Measurements from ENCODE around the gene PAWR. TPM values are rescaled to one million over a fixed set of nuclear protein-coding genes. Genes with fewer than 3 reads are reported as not detected.

The PAWR gene
- total and polyA plus RNA-seq, 2 experiments from 2014 or later = 149 to 180 TPM

DNA sequence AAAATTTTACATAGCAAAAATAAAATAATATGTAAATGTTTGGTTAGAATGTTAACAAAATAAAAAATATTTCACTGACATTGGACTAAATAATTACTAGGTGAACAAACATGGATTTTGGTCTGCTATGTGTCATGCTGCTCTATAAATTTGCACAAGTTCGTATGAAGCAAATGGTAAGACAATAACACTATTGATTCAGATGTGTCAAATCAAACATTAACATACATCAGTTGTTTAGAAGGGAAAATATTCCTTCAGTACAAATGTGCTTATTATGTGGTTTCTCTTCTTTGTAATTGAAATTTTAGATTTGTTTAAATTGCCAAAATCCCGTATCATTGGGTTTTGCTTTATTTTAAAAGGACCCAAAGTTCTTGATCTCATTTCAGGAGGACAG is 46.9 kb downstream of the PAWR start (continued):
- TF ChIP-seq, protein P1, sequence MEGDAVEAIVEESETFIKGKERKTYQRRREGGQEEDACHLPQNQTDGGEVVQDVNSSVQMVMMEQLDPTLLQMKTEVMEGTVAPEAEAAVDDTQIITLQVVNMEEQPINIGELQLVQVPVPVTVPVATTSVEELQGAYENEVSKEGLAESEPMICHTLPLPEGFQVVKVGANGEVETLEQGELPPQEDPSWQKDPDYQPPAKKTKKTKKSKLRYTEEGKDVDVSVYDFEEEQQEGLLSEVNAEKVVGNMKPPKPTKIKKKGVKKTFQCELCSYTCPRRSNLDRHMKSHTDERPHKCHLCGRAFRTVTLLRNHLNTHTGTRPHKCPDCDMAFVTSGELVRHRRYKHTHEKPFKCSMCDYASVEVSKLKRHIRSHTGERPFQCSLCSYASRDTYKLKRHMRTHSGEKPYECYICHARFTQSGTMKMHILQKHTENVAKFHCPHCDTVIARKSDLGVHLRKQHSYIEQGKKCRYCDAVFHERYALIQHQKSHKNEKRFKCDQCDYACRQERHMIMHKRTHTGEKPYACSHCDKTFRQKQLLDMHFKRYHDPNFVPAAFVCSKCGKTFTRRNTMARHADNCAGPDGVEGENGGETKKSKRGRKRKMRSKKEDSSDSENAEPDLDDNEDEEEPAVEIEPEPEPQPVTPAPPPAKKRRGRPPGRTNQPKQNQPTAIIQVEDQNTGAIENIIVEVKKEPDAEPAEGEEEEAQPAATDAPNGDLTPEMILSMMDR (conservative IDR thresholded peaks at IDR 0.05; ENCODE audit: low read depth in 2 of 2) = no peak
- TF ChIP-seq EZH2 (IDR thresholded peaks at IDR 0.05; ENCODE audit: low read depth, unreplicated experiment) (no peak), CREB1 (CRISPR knock-in tag; IDR thresholded peaks at IDR 0.05; ENCODE audit: low read depth) (no peak)
- TF ChIP-seq, protein P2, sequence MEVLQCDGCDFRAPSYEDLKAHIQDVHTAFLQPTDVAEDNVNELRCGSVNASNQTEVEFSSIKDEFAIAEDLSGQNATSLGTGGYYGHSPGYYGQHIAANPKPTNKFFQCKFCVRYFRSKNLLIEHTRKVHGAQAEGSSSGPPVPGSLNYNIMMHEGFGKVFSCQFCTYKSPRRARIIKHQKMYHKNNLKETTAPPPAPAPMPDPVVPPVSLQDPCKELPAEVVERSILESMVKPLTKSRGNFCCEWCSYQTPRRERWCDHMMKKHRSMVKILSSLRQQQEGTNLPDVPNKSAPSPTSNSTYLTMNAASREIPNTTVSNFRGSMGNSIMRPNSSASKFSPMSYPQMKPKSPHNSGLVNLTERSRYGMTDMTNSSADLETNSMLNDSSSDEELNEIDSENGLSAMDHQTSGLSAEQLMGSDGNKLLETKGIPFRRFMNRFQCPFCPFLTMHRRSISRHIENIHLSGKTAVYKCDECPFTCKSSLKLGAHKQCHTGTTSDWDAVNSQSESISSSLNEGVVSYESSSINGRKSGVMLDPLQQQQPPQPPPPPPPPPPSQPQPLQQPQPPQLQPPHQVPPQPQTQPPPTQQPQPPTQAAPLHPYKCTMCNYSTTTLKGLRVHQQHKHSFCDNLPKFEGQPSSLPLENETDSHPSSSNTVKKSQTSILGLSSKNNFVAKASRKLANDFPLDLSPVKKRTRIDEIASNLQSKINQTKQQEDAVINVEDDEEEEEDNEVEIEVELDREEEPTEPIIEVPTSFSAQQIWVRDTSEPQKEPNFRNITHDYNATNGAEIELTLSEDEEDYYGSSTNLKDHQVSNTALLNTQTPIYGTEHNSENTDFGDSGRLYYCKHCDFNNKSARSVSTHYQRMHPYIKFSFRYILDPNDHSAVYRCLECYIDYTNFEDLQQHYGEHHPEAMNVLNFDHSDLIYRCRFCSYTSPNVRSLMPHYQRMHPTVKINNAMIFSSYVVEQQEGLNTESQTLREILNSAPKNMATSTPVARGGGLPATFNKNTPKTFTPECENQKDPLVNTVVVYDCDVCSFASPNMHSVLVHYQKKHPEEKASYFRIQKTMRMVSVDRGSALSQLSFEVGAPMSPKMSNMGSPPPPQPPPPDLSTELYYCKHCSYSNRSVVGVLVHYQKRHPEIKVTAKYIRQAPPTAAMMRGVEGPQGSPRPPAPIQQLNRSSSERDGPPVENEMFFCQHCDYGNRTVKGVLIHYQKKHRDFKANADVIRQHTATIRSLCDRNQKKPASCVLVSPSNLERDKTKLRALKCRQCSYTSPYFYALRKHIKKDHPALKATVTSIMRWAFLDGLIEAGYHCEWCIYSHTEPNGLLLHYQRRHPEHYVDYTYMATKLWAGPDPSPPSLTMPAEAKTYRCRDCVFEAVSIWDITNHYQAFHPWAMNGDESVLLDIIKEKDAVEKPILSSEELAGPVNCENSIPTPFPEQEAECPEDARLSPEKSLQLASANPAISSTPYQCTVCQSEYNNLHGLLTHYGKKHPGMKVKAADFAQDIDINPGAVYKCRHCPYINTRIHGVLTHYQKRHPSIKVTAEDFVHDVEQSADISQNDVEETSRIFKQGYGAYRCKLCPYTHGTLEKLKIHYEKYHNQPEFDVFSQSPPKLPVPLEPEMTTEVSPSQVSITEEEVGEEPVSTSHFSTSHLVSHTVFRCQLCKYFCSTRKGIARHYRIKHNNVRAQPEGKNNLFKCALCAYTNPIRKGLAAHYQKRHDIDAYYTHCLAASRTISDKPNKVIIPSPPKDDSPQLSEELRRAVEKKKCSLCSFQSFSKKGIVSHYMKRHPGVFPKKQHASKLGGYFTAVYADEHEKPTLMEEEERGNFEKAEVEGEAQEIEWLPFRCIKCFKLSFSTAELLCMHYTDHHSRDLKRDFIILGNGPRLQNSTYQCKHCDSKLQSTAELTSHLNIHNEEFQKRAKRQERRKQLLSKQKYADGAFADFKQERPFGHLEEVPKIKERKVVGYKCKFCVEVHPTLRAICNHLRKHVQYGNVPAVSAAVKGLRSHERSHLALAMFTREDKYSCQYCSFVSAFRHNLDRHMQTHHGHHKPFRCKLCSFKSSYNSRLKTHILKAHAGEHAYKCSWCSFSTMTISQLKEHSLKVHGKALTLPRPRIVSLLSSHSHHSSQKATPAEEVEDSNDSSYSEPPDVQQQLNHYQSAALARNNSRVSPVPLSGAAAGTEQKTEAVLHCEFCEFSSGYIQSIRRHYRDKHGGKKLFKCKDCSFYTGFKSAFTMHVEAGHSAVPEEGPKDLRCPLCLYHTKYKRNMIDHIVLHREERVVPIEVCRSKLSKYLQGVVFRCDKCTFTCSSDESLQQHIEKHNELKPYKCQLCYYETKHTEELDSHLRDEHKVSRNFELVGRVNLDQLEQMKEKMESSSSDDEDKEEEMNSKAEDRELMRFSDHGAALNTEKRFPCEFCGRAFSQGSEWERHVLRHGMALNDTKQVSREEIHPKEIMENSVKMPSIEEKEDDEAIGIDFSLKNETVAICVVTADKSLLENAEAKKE (CRISPR knock-in tag; IDR thresholded peaks at IDR 0.05) = no peak

DNA sequence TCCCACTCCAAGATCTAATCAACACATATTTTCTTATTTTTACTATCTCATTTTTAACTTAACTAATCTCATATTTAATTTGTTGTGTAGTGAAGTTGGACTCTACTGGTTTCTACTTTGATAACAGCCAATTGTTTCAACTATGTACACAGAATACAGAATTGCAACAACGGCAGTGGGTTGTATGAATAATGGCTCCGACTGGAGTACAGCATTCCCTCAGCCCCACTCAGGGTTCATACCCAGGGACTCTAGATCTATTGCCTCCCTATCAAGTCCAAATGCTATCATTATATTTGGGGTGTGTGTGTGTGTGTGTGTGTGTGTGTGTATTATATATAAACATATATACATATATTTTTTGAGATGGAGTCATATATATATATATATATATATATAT is 52.3 kb downstream of the PAWR start:
- H3K4me3 Mint-ChIP-seq = no peak overlapping the region
- Histone ChIP-seq H3K27ac (ENCODE audit: low read depth) (no peak overlapping the region), H4K20me1 (replicated peaks; ENCODE audit: insufficient read depth) (peaks cover 42% of the 10 kb centered on the region), H3K27me3 (ENCODE audit: insufficient read depth) (no peaks in the 10 kb centered on the region), H3K9me2 (ENCODE audit: insufficient read depth) (no peaks in the 10 kb centered on the region), H2AFZ (no peak overlapping the region), H3K36me3 (ENCODE audit: insufficient read depth) (no peaks in the 10 kb centered on the region; the same call in 1 of the 2 replicates), H3K4me3 (no peak overlapping the region), H3F3A (replicated peaks; ENCODE audit: low read depth) (no peaks in the 10 kb centered on the region), H3K4me2 (no peak overlapping the region), H3K4me1 (ENCODE audit: insufficient read depth) (peaks cover 54% of the 10 kb centered on the region), H3K79me2 (replicated peaks; ENCODE audit: insufficient read depth) (peaks cover 98% of the 10 kb centered on the region)
- peaks cover 5% of the 10 kb centered on the region for H3K27me3 Mint-ChIP-seq (ENCODE audit: insufficient read depth, low read depth, poor library complexity)
- peaks cover 52% of the 10 kb centered on the region for H3K4me1 Mint-ChIP-seq
- no peaks in the 10 kb centered on the region for H3K9me3 Mint-ChIP-seq
- no peaks in the 10 kb centered on the region for H3K36me3 Mint-ChIP-seq (ENCODE audit: low read depth)
- DNase-seq (ENCODE audit: low spot score) (no peak), ATAC-seq (no peak)
- no peak overlapping the region for H3K27ac Mint-ChIP-seq
- TF ChIP-seq JUNB (IDR thresholded peaks at IDR 0.05; ENCODE audit: unreplicated experiment) (no peak), STAT1 (IDR thresholded peaks at IDR 0.05; ENCODE audit: unreplicated experiment) (no peak), POLR2AphosphoS5 (IDR thresholded peaks at IDR 0.05; ENCODE audit: low read depth) (no peak), NANOG (IDR thresholded peaks at IDR 0.05; ENCODE audit: borderline replicate concordance) (no peak), EZH2 (IDR thresholded peaks at IDR 0.05; ENCODE audit: low read depth, unreplicated experiment) (no peak)
- TF ChIP-seq, protein P3, sequence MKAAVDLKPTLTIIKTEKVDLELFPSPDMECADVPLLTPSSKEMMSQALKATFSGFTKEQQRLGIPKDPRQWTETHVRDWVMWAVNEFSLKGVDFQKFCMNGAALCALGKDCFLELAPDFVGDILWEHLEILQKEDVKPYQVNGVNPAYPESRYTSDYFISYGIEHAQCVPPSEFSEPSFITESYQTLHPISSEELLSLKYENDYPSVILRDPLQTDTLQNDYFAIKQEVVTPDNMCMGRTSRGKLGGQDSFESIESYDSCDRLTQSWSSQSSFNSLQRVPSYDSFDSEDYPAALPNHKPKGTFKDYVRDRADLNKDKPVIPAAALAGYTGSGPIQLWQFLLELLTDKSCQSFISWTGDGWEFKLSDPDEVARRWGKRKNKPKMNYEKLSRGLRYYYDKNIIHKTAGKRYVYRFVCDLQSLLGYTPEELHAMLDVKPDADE (IDR thresholded peaks at IDR 0.05) = no peak
